ENCODE data around the gene ZNF750.

The ZNF750 gene

DNA sequence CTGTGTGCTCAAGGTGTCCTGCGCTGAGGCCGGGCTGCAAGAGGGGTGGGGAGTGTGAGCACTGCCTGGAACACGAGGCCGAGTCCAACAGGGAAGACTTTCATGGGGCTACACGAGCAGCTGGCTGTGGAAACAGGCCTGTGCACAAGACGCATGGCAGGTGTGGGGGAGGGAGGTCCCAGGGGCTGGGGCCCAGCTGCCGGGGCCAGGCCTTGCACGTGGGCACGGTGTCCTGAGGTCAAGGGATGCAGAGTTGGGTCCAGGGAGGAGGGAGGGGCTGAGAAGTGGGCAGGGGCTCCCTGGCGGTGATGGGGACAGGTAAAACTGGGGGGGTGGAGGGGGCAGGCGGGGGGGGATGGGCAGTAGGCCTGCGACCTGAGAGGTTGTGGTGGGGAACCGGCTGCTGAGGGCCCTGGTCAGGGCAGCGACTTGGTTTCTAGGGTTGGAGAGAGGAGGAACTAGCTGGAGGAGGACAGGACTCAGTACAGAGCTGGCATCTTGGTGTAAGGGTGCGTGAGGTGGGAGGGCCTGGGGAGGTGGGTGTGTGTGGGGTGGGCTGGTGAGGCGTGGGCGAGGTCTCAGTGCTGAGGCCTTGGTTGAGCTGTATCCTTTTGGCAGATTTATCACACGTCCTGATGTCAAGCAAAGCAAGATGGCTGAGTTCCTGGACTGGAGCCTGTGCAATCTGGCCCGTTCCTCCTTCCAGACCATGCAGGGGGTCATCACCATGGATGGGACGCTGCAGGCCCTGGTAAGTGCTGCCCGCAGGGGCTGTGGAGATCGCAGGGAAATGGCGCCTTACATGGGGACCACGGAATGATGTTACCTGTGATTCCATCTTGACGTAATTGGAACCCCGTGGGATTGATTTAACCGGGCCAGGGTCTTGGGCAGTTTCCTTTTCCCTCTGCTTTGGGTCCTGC lies 58.6 kb downstream of the ZNF750 start:
- Histone ChIP-seq H3K4me1 (ENCODE audit: control insufficient read depth, low read depth, low read length) (peaks cover 4% of the 10 kb centered on the region), H3K4me3 (ENCODE audit: low read length) (no peak overlapping the region), H3K9me3 (ENCODE audit: control insufficient read depth, low read depth, low read length) (no peaks in the 10 kb centered on the region), H3K36me3 (ENCODE audit: control insufficient read depth, low read depth, low read length) (peaks cover 25% of the 10 kb centered on the region), H3K27ac (ENCODE audit: low read length) (no peak overlapping the region), H3K27me3 (ENCODE audit: control insufficient read depth, insufficient read depth, low read length) (no peaks in the 10 kb centered on the region), H3K9ac (ENCODE audit: low read length) (no peak overlapping the region)

DNA sequence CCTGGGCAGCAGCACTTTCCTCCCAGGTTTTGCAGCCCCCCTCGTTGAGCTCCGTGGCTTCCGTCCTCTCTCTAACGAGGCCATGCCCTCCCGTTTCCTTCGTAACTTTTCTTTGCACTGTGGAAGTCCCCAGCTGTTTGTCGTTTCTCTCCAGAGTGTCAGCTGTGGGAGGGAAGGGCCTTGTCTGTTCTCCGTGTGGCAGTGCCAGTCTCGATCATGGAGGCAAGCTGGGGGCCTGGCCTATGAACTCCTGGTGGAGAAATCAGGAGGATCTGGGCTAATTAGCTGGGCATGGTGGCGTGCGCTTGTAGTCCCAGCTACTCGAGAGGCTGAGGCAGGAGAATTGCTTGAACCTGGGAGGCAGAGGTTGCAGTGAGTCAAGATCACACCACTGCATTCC lies 59.6 kb downstream of the ZNF750 start:
- Histone ChIP-seq H3K4me3 (ENCODE audit: low read length) (no peak overlapping the region), H3K9me3 (ENCODE audit: control insufficient read depth, low read depth, low read length) (no peaks in the 10 kb centered on the region), H3K36me3 (ENCODE audit: control insufficient read depth, low read depth, low read length) (peaks cover 27% of the 10 kb centered on the region), H3K27me3 (ENCODE audit: control insufficient read depth, insufficient read depth, low read length) (no peaks in the 10 kb centered on the region), H3K9ac (ENCODE audit: low read length) (no peak overlapping the region), H3K27ac (ENCODE audit: low read length) (no peak overlapping the region), H3K4me1 (ENCODE audit: control insufficient read depth, low read depth, low read length) (peaks cover 4% of the 10 kb centered on the region)

DNA sequence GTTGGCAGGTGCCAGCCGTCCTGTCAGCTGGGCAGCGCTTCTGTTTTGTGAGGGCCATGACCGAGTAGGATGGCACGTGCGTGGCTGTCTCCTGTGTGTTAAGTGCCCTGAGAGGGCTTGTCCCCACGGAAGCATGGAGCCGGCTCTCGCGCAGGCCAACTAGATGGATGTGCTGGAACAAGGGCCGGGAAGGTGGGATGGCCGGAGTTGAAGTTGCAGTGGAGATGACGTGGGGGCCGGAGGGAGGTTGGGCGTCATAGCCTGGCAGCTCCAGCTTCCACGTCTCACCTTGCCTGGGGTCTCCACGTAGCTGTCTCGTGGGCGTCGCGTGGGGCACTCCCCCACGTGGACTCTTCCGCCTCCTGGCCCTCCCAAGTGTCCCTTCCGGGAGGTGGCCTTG lies 60.3 kb downstream of the ZNF750 start:
- Histone ChIP-seq H3K9me3 (ENCODE audit: control insufficient read depth, low read depth, low read length) (no peaks in the 10 kb centered on the region), H3K4me1 (ENCODE audit: control insufficient read depth, low read depth, low read length) (peaks cover 4% of the 10 kb centered on the region), H3K36me3 (ENCODE audit: control insufficient read depth, low read depth, low read length) (peaks cover 26% of the 10 kb centered on the region), H3K27ac (ENCODE audit: low read length) (no peak overlapping the region), H3K4me3 (ENCODE audit: low read length) (no peak overlapping the region), H3K27me3 (ENCODE audit: control insufficient read depth, insufficient read depth, low read length) (no peaks in the 10 kb centered on the region), H3K9ac (ENCODE audit: low read length) (no peak overlapping the region)

Measured in iPS-18a (cell line).